LNCAP (cell line): Measurements from ENCODE around the gene CAMK2D.

ENCODE experiments used
- CTCF ChIP-seq: fragments of 450-650 bp; IDR thresholded peaks from 2 replicates; pipeline ENCODE4 v1.5.1; 2017; ENCODE audit warnings: mild to moderate bottlenecking

CAMK2D gene

DNA sequence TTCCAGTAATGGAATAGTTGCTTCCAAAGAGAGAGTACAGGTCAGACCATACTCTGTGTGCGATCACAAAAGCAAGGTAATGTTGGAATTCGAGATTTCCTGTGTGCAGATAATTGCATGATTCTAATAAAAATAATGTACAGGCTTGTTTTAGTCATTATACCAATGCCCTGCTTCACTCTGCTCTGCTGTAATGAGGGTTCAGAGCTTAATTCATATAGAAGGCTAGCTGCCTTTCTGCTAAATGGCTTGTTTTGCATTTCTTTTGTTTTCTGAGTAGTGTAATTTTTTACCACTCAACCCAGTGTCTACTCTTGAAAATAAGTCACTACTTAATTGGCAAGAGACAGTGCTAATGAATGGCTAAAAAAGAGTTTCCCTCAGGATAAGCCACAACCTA, 236.0 kb downstream of the CAMK2D start:
- no peak for TF ChIP-seq CTCF

DNA sequence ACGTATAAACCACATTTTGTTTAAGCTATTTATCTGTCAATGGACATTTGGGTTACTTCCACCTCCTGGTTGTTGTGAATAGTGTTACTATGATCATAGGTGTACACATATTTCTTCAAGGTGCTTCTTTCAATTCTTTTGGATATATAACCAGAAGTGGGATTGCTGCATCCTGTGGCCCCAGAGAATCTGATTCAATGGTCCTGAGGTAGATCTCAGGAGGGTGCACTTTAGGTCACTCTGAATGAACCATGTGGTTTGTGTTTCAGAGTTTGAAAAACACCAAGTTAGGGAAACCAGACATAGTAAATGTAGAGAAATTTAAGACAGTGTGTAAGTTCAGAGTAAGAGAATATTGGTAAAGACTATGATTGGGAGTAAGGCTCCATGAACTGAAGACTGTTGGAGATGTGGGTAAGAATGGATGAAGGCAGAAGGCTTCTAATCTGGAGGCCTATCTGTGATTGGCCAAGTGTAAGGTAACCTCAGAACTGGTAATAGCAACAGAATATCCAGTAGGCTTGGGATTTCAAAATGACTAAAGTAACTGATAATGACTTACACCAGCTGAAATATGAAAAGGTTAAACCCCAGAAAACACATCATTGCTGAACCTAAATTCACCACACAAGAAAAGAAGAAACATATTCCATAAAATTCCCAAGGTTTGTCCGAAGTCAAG, 236.9 kb downstream of the CAMK2D start:
- TF ChIP-seq CTCF: no peak

DNA sequence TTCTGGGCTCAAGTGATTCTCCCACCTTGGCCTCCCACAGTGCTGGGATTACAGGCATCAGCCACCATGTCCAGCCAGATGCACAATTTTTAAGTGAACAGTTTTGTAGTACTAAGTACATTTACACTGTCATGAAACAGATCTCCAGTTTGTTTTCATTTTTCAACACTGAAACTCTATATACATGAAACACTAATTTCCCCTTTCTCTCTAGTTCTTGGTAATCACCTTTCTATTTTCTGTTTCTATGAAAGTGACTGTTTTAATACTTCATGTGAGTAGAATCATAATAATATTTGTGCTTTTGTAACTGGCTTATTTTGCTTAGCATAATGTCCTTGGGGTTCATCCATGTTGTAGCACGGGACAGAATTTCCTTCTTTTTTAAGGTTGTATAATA, 237.4 kb downstream of the CAMK2D start:
- no peak for TF ChIP-seq CTCF

GRCh38 chr4:113522433-113522832, 239.1 kb downstream of the CAMK2D start:
- no peak for TF ChIP-seq CTCF

- no peak for TF ChIP-seq CTCF
Observed at GRCh38 chr4:113513382-113513781, 248.2 kb downstream of the CAMK2D start.

DNA sequence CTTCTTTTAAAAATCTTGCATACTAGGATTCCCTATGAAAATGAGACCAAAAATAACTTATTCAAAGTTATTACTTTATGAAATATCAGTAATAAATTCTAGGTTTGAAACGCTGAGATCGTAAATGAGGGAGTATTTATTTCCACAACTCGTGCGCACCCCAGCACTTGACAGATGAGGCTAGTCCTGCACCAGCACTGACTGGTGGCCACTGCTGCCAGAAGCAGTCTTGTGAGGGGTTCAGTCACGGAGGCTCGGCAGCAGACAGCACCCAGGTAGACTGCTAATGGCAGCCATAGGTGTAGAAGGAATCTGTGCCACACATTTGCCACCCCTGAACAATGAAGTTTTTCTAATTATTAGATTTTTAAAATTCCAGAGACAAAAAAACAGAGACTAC, 248.7 kb downstream of the CAMK2D start:
- TF ChIP-seq CTCF: no peak

DNA sequence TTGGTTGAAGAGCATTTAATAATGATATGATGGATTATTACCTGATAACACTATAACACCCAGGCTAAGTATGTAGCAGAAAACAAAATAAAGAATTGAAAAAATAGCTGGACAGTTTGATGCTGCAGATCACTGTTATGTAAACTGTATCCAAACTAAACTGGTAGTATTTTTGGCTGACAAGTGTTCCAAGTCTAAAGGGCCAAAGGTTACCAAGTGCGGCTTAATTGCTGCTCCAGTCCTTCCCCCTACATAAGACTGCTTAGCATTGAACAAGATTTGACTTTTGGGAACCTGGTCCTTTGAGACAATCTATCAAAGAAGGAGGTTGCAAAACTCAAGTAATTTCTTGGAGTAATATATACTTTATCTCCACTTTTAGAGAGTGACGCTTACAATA, 249.6 kb downstream of the CAMK2D start:
- no peak for TF ChIP-seq CTCF

- no peak for TF ChIP-seq CTCF
Observed at GRCh38 chr4:113509851-113510250, 251.7 kb downstream of the CAMK2D start.
